Ishikawa (cell line): ENCODE results near the gene TIE1.

ENCODE experiments used
- CEBPB ChIP-seq: IDR thresholded peaks from 2 replicates; pipeline ENCODE4 v1.6.1; 2012
- CREB1 ChIP-seq: IDR thresholded peaks from 2 replicates; pipeline ENCODE4 v1.6.1; 2012; ENCODE audit warnings: low read depth
- EGR1 ChIP-seq: IDR thresholded peaks from 2 replicates; pipeline ENCODE4 v1.6.1; 2012
- FOXM1 ChIP-seq: IDR thresholded peaks from 2 replicates; pipeline ENCODE4 v1.6.1; 2012; ENCODE audit warnings: low read depth, borderline replicate concordance
- TAF1 ChIP-seq: IDR thresholded peaks from 2 replicates; pipeline ENCODE4 v1.6.1; 2012; ENCODE audit warnings: low read depth, mild to moderate bottlenecking
- TCF12 ChIP-seq: IDR thresholded peaks from 2 replicates; pipeline ENCODE4 v1.6.1; 2012; ENCODE audit warnings: low read depth
- YY1 ChIP-seq: IDR thresholded peaks from 2 replicates; pipeline ENCODE4 v1.6.1; 2012; ENCODE audit warnings: low read depth
- ZBTB7A ChIP-seq: IDR thresholded peaks from 2 replicates; pipeline ENCODE4 v1.6.1; 2012; ENCODE audit warnings: low read depth
- TF ChIP-seq, protein P1 (sequence below): IDR thresholded peaks from 2 replicates; pipeline ENCODE4 v1.6.1; 2012

DNA sequence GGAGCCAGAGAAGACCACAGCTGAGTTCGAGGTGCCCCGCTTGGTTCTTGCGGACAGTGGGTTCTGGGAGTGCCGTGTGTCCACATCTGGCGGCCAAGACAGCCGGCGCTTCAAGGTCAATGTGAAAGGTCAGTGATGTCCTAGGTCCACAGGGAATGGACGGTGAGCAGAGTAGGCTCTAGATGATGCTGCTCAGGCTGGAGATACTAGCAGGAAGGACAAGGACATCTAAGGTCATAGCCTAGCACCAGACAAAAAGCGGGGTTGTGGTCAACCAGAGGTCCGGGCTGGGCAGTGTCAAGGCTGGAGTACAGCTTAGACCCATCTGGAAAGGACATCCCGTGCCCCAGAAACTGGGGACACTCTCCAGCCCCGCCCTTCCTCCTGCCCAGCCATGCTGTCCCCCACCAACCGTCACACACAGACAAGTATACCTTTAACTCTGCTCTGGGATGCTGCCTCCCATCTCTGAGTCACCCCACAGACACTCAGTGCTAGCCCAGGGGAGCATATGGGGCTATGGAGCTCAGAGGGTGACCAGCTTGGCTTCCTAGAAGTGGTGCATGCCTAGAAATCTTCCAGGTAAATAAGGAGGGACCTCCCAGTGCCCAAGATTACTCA, 8.7 kb downstream of the TIE1 start:
- no peak for TF ChIP-seq YY1
- no peak for TF ChIP-seq ZBTB7A
- TF ChIP-seq EGR1 = no peak
- no peak for TF ChIP-seq CEBPB
- no peak for TF ChIP-seq TAF1
- TF ChIP-seq CREB1 = no peak
- no peak for TF ChIP-seq TCF12
- TF ChIP-seq, protein P1, sequence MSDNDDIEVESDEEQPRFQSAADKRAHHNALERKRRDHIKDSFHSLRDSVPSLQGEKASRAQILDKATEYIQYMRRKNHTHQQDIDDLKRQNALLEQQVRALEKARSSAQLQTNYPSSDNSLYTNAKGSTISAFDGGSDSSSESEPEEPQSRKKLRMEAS = no peak
- no peak for TF ChIP-seq FOXM1
